Activated CD8-positive, alpha-beta memory T cell treated with anti-CD3 and anti-CD28 coated beads for 4 hours (primary cell): ENCODE data around the gene FTCD.
"Not testable (repeated sequence)": the region's sequence is repeated elsewhere in the genome, so short reads cannot be mapped to it uniquely, and the experiment has no call there.

Source experiments
- DNase-seq, 2 donors: peaks; one replicate each; pipeline ENCODE4 v3.0.0-alpha.2; 2020; ENCODE audit warnings: low read depth in 2 of 2

The FTCD gene

GRCh38 chr21:46171996-46172862 lies 16.9 kb upstream of the FTCD start:
- DNase-seq: no peak

- no peak for DNase-seq
Measured at GRCh38 chr21:46171585-46171984, 16.2 kb upstream of the FTCD start.

GRCh38 chr21:46170436-46171193 lies 15.2 kb upstream of the FTCD start:
- DNase-seq: not testable (repeated sequence)

- DNase-seq: no peak
Measured at GRCh38 chr21:46168659-46169386, 13.4 kb upstream of the FTCD start.

- no peak for DNase-seq
Measured at GRCh38 chr21:46168238-46168637, 12.9 kb upstream of the FTCD start.

GRCh38 chr21:46165098-46165497 lies 9.7 kb upstream of the FTCD start:
- no peak for DNase-seq

- no peak for DNase-seq
Measured at GRCh38 chr21:46163380-46163779, 8.0 kb upstream of the FTCD start.

- no peak for DNase-seq
Measured at GRCh38 chr21:46161633-46162592, 6.5 kb upstream of the FTCD start.

- DNase-seq: no peak
Measured at GRCh38 chr21:46160907-46161632, 5.7 kb upstream of the FTCD start.

- no peak for DNase-seq
Measured at GRCh38 chr21:46160657-46160906, 5.2 kb upstream of the FTCD start.

GRCh38 chr21:46159841-46160656 lies 4.7 kb upstream of the FTCD start:
- DNase-seq: no peak

- no peak for DNase-seq
Measured at GRCh38 chr21:46159390-46159789, 4.0 kb upstream of the FTCD start.

- DNase-seq: no peak
Measured at GRCh38 chr21:46158666-46159300, 3.4 kb upstream of the FTCD start.

GRCh38 chr21:46157987-46158451 lies 2.6 kb upstream of the FTCD start:
- no peak for DNase-seq

- no peak for DNase-seq
Measured at GRCh38 chr21:46157396-46157986, 2.1 kb upstream of the FTCD start.

GRCh38 chr21:46156678-46157077 lies 1.3 kb upstream of the FTCD start:
- no peak for DNase-seq

GRCh38 chr21:46156378-46156645 lies 933 bp upstream of the FTCD start:
- DNase-seq: no peak

GRCh38 chr21:46154955-46155513 lies 345 bp downstream of the FTCD start:
- DNase-seq: no peak
